NCI-H226 (cell line): ENCODE measurements around the gene MOV10.

ENCODE experiments used
- DNase-seq: peaks from one replicate; pipeline ENCODE4 v3.0.0-alpha.2; 2015

MOV10 gene

DNA sequence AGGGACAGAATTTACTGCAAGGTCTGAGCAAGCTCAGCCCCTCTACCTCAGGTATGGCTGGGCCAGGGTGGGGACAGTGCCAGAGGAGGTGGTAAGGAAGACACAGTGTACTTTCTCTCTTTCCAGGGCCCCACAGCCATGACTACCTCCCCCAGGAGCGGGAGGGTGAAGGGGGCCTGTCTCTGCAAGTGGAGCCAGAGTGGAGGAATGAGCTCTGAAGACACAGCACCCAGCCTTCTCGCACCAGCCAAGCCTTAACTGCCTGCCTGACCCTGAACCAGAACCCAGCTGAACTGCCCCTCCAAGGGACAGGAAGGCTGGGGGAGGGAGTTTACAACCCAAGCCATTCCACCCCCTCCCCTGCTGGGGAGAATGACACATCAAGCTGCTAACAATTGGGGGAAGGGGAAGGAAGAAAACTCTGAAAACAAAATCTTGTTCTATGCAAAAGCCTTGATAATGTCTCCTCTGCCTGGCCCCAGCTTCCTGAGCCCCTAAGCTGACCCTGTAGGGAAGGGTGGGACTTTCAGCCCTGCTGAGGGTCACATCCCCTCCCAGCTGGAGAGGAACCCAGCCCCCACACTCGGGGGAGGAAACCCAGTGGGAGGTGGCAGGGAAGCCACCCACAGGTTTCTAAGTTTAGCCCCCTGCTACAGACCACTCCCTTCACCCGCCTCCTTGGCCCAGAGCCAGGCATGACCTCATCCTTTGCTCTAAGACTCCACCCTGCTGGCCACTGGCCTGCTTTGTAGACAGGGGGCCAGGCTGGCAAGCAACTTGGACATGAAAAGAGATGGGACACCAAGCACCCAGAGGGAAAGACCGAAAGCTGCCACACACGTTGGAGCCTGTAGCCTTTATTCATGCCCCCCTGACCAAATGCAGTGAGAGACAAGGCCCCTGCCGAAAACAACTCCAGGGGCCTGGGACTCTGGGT is 26.1 kb downstream of the MOV10 start:
- peak; percentile 88 for DNase-seq

DNA sequence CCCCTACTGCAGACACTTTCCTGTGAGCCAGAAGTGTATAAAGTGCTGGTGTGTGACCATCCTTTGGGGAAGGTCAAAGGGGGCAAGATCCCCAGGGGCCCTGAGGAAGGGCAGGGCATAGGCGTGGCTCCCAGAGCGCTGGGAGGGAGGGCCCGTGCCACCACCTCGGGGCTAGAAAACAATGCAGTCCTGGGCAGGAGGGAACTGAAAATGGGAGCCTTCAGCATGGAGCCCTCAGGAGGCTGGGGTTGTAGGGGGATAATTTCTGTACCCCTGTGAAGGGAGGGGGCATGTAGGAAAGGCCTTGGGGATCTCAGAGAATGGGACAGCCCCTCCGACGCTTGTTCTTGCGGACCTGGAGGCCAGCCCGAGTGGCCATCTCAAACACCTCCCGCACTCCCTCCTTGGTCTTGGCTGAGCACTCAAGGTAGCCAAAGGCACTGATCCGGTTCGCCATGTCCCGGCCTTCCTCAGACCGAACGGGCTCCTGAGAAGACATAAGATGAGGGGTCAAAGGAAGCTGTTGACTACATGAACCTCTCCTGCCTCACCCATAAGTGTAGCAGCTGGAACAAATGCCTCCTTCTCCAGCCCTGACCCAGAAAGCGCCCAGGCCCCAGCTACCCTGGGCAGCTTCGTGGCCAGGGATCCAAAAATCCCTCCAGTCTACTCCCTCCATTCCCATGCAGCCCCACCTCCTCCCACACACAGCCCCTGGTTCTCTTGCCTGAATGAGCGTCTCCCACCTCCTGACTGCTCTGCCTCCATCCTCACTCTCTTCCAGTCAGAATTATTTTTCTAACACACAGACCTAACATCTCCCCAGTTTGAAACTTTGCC is 27.0 kb downstream of the MOV10 start:
- DNase-seq = no peak

DNA sequence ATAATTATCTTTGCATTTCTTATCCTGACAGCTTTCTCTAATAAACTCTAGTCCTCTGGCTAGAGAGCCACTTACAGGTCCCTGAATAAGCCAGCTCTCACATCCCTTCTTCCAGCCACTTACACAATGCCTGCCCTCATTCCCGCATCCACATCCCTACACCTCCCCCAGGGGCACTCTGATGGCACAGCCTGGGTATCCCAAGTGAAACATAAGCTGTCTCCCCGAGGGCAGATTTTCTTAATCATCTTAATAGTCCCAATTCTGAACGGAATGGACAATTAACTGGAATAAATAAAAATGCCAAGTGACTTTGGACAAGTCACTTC is 27.6 kb downstream of the MOV10 start:
- DNase-seq = no peak

DNA sequence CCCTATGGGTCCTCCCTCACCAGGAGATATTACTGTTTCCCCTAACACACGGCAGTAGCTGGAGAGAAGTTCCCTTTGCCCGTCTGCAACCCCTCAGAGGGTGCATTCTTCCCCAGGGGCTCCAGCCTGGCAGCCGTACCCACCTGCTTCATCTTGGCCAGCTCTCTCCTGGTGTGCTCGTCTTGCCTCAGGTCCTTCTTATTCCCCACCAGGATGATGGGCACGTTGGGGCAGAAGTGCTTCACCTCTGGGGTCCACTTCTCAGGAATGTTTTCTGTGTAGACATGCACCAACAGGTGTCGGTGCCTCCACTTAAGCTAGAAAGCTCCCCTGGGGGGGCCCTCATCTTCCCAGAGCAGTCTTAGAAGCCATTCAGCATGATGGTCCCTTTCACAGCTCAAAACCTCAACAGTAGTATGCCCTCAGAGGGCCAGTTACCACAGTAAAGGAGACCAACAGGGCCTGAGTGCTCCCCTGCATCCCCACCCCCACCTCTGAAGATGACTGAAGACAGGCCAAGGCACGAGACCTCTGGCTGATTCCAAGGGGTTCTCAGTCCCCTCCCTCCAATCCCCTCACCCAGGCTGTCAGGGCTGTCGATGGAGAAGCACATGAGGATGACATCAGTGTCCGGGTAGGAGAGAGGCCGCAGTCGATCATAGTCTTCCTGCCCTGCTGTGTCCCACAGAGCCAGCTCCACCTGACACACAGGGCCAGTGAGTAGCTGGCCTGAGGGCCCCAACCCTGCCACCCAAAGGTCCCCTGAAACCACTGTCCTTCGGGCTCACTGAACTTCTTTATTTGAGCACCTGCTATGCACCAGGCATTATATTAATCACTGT is 28.2 kb downstream of the MOV10 start:
- DNase-seq = no peak

DNA sequence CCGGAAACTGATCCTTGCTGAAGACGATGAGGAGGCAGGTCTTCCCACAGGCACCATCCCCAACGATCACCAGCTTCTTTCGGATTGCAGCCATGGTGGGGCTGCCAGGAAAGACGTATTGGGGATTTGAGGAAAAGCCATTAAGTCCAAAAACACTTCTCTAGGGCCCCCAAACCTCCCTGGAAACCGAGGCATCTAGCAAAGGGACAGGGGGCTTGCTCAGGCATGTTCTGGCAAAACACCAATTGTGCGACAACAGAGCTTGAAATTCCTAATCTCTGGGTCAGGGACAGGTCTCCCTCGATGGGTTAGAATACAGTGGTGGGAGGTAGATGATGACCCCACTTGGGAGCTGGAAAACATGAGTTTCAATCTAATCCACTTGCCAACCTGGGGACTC is 29.2 kb downstream of the MOV10 start:
- no peak for DNase-seq

DNA sequence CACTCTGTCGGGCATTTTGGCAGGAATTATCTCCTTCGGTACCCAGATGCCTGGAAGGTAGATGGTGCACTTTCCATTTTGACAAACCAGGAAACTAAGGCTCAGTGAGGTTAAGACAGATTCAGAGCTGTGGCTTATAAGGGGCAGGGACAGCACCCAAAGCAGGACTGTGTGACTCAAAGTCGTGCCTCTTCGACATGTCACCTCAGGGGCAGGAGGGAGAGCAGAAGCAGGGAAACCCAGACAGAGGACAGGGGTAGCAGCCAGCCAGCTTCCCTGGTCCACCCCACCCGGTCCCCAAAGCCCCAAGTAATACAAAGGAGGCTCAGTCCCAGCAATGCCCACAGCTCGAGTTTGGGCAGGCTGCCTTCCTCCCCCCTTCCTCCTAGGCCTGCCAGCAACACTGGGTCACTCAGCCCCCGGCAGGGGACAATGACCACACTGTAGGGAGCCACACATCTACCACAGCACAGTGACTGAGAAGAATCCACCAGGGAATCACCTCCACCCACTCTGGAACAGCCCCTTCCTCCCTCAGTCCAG is 30.0 kb downstream of the MOV10 start:
- DNase-seq = no peak

DNA sequence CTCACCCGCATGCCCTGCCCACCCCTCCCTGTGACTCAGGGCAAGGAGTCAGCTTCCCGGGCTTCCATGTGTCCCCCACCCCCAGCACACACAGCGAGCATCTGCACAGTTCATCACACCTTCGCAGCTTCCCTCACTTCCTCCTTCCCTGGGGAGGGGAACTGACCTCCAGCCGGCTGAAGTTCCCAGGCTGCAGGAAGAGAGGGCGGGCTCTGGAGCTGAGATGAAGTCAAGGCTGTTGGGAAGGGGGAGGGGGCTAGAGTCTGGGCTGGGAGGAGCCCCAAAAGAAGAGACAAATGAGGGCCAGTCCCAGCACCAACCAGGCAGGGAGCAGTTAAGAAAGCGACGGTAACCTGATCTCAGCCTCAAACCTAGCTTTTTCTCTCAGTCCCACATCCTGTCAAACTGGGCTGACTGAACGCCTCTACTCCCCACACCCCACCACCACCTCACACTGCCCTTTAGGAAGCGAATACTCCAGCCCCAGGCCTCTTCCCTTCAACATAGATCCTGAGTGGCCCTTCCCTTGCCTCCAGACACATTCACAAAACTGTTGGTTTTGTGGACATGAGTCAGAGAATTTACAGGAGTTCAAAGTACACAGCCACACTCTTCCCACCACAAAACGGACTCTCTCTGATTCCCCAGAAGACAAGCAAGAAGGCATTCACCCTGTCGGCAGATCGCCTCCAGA is 30.6 kb downstream of the MOV10 start:
- DNase-seq = peak; percentile 97

DNA sequence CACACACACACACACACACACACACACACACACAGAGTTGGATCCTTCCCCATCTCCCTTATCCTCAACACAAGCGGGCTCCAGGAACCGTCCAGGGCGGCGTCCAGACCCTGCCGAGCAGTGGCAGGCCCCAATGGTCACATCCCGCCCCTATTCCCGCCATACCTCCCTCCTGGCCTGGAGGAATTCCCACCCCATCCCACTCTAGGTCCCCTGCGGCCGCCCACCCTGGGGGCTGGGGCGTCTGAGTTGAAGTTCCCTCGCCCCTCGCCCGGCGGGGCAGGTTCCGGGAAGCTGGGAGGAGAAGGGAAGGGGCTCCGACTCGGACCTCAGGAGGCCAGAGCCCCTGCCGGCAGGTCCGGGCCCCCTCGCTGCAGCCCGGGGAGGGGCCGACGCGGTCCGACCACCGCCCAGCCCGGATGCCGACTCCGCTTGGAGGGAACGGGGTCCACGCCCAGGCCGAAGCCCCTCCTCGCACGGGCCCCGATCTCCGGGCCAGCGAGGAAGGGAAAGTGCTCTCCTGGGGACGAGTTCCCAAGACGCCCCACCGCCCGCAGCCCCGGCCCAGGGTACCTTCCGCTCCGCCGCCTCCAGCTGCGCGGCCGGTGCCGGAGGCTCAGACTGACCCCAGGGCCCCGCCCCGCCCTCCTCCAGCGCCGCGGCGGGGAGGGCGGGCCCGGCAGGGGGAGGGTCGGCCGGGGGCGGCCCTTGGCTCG is 32.2 kb downstream of the MOV10 start, which contains the start of gene RHOC:
Gene RHOC, minus strand, starts transcription at position 623 of the 716 bp plus-strand sequence. CDS start 3,328 bp downstream, outside the sequence.
- DNase-seq = no peak

DNA sequence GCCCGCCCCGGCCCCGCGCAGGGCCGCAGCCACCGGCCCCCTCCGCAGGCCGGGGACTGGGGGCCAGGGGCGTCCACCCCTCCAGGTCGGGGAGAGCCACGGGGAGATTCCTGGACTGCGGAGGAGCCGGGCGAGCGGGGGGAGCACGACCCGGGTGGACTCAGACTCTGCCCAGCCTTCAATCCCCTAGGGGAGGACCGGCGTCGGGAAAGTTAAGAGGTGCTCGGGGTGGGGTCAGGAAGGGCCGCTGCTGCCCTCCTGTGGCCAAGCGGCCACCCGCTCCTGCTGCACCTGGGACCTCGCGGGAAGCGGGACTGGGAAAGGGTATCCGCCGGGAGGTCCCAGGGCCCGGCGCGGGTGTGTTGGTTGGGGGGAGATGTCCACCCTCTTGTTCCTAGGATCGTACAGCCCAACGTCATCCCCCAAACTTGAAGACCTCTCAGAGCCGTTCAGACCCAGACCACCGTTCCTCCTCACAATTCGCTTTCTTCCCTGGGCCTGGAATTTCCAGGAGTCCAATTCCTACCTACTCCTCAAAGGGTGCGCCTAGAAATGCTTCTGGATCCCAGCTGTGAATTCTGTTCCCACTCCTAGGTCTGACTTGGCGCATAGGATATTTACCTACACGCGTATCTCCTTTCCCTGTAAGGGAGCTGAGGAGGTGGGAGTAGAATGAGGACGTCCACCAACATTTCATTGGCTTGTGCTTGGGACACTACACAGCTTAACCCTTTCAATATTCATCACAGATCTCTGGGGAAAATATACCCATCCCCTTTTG is 33.0 kb downstream of the MOV10 start:
- DNase-seq = peak; percentile 93

DNA sequence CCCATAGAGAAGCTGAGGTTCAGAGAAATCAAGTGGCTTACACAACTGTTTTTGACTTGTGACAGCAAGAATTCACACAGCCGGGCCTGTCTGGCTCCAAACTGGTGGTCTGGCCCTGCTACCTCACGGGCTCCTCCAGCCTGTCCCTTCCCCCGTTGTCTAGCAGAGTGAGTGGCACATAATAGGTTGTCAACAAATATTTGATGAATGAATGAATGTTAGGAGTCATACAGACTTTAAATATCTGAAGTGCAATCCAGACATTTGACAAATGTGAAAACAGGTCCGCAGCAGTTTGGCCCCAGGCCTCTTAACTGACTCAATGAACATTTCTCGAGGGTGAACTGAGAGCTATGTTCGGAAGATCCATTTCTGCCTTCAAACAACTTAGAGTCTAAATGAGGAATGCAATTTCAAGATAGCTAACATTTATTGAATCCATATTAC is 33.6 kb downstream of the MOV10 start:
- no peak for DNase-seq

DNA sequence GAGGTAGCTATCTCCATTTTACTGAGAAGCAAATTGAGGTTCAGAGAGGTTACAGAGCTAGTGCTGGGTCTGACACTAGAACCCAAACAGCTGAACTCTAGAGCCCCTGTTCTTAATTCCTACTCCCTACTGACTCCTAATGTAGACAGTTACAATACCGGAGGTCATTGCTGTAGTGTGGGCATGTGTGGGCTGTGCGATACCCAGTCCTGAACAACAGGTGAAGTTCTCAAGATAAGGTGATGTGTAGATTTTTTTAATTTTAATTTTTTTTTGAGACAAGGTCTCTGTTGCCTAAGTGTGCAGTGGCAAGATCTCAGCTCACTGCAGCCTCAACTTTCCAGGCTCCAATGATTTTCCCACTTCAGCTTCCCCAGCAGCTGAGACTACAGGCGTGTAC is 34.0 kb downstream of the MOV10 start:
- no peak for DNase-seq

DNA sequence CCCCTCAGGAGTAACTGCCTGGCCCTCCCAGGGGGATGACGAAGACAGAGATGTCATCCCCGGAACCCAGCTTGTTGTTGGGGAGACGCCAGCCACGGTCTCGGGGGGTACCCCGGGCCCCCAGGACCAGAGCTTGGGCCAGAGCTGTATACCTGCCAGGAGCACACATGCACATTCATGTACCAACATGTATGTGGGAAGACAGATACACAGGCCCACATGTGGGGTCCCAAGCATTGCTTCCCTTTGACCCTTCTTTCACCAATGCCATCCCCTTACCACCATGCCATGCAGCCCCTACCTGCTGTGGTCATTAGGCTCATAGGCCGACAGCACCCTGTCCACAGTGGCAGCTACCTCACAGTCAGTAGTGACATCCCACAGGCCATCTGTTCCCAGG is 35.7 kb downstream of the MOV10 start:
- DNase-seq = no peak

DNA sequence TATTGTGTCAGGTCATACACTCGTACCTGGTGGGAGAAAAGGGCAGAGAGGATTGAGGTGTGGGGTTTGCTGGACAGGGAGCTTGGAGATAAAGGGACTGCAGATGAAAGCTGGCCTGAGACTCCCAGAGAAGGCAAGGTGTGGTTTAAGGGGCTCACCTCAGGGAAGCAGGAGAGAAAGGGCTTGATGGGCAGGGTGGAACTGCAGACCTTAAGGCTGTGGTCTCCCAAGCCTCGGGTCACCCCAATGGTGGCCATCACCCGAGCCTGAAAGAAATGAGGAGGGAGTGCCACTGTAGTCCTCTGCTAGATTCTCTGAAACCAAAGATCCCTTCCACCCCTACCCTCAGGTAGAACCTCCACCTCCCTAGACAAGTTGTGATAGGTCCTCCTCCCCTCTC is 36.1 kb downstream of the MOV10 start:
- DNase-seq = no peak

DNA sequence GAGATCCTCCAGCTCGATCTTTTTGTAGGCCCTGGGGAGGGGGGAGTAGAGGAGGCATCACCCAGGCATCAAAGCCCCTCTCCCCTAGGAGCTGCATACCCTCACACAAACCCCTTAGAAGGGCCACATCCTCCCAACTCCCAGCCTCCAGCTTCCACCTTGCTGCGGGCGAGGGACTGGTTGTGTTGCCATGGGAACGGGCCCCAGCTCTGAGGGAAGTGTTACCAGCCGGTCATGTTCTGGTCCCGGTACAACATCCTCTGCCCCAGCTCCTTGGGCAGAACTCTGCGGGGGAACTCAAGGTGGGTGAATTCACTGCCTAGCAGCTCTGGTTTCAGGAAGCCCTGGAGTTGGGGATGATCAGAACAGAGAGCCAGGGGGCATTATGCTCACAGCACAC is 36.6 kb downstream of the MOV10 start:
- no peak for DNase-seq

DNA sequence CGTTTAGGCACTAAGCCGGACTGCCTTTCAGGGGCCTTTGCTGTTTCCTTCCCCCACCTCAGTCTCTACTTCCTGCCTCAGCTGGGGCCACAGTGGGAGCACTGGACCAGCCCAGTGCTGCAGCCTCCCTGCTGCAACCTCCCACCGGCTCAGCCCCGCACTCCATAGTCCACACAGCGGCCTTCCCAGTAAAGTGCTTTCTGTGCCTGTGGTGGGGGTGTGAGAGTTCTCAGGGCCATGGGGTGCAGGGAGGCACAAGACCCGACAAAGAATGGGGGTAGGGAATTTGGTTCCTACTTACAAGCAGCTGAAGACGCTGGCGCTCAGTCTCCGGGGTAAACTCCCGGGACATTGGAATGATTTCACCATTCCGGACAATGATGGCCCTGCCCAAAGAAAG is 37.2 kb downstream of the MOV10 start:
- no peak for DNase-seq

DNA sequence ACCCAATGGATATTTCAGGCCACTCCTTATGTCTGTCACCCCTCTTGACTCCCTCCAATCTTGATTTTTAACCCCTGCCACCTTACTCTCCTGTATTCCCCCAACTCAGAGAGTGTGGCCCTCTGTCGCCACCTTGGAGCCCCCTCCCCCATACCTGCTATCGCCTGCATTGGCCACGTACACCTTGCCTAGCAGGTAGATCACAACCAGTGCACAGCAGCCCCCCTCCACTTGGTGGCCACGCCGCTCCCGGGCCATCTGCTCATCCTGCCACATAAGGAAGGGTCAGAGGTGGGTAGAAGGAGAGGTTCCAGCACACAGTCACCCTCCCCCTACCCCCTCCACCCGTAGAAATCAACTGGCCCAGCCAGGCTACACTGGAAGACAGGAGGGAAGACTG is 37.7 kb downstream of the MOV10 start:
- no peak for DNase-seq

DNA sequence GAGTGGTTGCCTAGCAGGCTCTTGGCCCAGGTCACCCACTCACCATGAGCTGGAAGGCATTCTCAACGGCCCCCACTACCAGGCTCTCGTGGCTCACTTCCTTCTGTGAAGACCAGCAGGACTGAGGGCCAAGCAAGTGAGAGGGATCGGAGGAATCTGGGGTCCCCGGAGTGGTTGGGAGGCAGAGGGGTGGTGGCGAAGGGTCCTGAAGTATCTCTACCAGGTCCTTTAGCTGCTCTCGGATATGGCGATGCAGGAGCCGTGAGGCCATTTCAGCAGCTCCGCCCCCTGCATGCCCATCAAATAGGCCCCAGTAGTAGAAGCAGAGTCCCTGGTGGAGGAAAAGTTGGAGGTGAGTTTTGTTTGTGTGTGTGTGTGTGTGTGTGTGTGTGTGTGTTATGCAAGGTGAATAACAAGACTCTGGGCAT is 38.3 kb downstream of the MOV10 start:
- no peak for DNase-seq

DNA sequence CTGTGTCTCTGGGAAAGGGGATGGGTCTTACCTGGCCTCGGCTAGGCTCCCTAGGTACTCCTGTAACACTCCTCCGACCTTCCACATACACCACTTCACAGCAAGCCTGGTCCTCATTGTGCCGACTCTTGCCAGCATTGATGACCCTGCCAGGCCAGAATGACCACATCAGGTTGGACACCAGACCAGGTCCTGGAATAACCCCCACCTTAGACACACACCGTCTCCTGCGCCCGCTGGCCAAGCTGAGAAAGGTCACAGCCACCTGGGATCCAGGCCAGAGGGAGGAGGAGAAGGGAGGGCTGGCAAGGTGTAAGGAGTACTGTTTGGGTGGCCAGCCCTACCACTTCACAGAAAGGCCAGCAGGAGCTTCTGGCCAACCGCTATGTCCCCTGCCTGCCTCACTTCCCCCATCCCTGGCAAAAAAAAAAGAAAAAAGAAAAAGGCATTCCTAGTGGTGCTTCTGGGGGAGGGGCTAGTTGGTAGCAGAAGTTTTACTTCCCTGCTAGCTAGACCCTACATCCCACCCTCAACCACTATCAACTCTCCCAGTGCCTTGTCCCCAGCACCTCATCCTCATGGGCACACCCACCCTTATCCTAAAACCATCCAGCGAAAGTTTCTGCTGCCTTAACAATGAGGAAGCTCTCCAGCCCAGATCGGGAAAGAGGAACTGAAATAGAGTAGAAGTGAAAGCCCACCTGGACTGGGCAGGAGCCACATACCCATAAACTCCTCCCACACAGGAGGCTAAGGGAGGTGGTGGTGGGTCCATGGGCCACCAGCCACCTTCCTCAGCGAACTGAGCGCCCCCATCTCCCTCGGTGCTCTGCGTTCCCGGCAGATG is 39.2 kb downstream of the MOV10 start:
- no peak for DNase-seq
